Measurements from ENCODE around the gene PSEN2.
"Not testable (repeated sequence)": the region's sequence is repeated elsewhere in the genome, so short reads cannot be mapped to it uniquely, and the experiment has no call there.

PSEN2 gene

GRCh38 chr1:226916497-226916896, 46.1 kb downstream of the PSEN2 start:
- DNase-seq (ENCODE audit: low spot score) = no peak

DNA sequence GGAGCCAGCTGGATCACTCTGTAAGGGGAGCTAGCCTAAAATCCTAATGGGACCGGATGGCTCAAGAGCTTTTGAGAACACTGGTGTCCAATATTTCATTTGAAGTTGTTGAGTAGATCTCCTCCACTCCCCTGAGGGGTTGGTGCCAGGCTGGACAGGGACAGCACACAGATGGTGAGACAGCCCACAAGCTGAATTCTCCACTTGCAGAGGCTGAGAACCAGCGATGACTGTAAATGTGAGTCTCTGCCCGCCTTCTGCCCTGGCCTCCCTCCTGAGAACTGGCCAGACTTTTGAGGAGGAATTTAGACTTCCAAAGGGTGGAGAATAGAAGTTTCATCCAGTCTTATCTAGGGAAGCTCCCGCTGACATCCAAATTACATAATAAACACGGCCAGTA, 49.2 kb downstream of the PSEN2 start:
- DNase-seq (ENCODE audit: low spot score) = no peak

GRCh38 chr1:226919995-226920394, 49.6 kb downstream of the PSEN2 start:
- no peak for DNase-seq (ENCODE audit: low spot score)

DNA sequence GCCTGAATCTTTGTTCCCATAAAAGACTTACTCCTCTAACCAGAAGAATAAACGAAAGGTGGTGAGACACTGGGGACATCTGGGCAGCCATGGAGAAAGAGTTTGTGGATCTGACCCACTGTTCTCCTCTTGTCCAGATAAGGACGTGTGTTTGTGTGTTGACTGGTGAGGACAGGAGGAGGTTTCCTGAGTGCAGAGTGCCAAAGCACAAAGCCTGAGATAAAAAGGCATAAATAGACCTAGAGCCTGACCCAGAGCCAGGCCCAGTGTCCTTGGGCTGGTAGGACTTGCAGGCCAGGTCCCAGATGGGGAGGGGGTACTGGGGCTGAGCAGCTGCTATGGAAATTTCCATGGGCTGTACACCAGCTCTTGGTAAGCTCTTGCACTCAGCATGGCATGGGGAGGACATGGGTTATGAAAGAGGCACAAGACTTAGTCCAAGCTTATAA, 50.1 kb downstream of the PSEN2 start:
- DNase-seq (ENCODE audit: low spot score) = no peak

DNA sequence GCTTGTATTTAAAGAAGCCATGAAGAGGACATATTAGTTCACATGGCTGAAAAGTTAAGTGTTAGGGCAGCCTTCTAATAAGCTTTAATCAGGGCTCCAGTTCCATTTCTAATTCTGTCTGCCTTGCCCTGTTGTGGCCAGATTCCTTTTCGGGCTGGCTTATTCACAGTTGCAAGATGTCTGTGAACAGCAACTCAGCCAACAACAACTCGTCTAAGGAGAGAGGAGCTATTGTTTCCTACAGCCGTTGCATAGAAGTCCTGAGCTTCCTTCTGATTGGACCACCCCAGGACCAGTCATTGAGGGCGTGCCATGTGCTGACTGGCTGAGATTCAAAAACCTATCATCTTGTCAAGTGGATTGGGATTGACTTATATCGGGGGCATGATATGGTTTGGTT, 51.1 kb downstream of the PSEN2 start:
- no peak for DNase-seq (ENCODE audit: low spot score)

GRCh38 chr1:226929260-226930111, 59.1 kb downstream of the PSEN2 start:
- not testable (repeated sequence) for DNase-seq (ENCODE audit: low spot score)

DNA sequence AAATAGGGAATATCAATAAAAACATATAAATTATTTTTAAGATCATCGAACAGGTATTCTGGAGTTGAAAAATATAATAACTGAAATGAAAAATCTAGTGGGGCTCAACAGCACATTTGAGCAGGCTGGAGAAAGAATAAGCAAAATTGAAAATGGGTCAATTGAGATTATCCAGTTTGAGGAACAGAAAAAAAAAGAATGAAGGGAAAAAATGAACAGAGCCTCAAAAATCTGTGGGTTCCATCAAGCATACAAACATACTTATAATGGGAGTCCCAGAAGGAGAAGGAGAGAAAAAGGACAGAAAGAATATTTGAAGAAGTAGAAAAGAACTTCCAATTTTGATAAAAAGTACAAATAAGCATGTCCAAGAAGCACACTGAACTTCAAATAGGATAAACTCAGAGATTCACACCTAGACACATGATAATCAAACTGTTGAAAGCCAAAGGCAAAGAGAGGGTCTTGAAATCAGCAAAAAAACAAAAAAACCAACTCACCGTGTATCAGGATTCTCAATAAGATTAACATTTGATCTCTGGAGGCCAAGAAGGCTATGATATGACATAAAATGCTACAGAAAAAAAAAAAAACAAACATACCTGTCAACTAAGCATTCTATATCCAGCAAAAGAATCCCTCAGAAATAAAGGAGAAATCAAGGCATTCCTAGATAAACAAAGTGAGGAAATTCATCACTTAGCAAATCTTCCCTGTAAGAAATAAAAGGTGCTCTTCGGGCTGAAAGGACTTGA, 64.2 kb downstream of the PSEN2 start:
- no peak for DNase-seq (ENCODE audit: low spot score)

GRCh38 chr1:226937940-226938725, 67.7 kb downstream of the PSEN2 start:
- DNase-seq (ENCODE audit: low spot score) = no peak

DNA sequence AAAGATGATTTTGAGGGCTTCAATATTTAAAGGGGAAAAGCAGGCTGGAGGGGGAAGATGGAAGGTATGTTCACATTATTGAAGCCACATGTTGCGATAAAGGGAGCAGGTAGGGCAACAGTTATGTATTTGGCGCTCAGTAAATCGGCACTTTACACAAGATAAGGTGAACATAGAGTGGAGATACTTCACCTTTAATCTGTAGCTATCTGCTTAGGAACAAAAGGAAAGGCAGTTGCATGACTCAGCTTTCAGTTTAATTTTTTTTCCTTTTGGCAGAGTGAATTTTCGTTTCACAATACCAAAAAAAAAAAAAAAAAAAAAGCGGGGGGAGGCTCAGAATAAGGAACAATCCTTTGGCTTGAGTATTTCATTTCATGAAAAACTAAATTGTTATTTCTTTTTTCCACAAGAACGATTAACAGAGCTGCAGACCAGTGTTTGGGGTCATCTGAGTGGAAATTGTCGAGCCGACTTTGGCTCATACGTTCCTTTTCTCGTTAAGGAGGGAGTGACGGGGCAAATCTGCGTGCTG, 68.6 kb downstream of the PSEN2 start:
- no peak for DNase-seq (ENCODE audit: low spot score)

DNA sequence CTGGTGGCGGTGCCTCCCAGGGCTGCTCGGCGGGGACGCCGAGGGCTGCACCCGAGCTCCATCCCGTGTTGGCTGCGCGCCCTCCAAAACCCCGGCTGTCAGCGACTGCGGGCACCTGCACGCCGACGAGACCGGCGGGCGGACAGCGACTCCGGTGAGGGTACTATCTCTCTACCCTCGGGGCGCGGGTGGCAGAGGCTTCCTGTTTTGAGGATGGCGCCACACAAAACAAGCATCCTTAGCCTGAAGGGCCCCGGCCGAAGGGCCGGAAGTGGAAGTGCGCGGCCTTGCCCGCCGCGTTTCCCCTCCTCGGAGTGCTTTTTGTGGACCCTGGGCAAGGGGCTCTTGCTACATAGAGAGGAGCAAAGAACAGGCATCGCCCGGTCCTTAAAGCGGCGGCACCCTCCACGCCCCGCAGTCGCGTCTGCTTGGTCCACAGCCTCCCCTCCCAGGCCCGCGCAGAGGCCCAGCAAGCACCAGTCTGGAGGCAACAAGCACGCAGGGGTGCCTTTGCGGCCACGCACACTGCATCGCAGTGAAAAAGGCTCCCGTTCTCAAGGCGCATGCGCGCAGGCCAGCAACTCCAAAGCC, 69.1 kb downstream of the PSEN2 start:
- no peak for DNase-seq (ENCODE audit: low spot score)

DNA sequence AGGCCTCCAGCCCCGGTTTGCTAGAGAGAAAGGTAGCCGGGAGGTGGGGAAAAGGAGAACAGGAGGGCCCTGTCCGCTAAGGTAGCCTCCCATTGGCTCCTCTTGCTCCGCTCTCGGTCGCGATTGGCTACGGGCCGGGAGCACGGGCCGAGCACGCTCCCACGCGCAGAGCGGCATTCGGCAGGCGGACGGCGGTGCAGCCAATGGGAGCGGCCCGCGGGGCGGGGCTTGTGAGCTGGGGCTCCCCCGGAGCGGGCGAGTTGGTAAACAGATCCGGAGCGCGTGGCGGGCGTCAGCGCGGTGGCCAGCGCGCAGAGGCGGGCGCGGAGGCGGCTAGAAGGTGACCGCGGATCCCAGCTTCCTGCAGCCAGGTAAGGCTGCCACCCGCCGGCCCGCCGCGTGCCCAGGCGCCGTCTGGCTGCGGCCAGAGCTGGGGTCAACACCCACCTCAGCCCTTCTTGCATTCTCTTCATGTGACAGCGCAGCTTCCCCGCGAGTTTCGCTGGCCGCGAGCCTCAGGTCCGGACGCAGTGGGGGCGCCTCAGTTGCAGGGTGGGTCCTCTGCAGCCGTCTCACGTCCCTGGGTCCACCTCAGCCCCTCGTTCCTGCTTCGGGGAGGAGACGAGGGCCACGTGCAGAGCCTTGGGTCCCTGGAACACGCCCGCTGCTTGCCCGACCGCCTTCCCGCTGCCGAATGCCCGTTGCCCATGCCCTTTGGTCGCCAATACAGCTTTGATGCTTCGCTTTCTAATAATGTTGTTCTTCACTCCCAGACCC, 69.8 kb downstream of the PSEN2 start, which contains the start of gene COQ8A:
Gene COQ8A (plus strand): TSS at position 266 of the 777 bp plus-strand sequence. CDS start 21,092 bp downstream, outside the sequence.
- DNase-seq (ENCODE audit: low spot score) = peak; percentile 99

- DNase-seq (ENCODE audit: low spot score) = no peak
Measured at GRCh38 chr1:226940806-226941067, 70.3 kb downstream of the PSEN2 start.

DNA sequence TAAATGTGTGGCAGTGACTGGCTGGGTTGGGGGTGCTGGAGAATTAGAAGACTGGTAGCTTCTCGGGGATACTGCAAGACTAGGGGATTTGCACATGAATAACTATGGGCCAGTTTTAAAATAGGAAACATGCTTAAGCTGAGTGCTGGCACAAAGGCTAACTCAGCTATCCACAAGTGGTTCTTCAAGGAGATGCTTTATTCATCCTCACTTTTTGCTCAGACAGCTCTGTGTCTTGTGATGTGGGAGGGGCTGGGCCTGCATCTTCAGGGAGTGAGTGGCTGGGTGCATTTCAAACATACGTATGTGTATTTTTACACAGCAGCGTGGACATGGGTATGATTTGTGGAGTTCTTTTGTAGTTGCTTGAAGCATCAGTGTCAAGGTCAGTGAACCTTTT, 72.0 kb downstream of the PSEN2 start:
- no peak for DNase-seq (ENCODE audit: low spot score)

- DNase-seq (ENCODE audit: low spot score) = no peak
Measured at GRCh38 chr1:226943156-226943555, 72.7 kb downstream of the PSEN2 start.

GRCh38 chr1:226943927-226944326, 73.5 kb downstream of the PSEN2 start:
- DNase-seq (ENCODE audit: low spot score) = no peak

DNA sequence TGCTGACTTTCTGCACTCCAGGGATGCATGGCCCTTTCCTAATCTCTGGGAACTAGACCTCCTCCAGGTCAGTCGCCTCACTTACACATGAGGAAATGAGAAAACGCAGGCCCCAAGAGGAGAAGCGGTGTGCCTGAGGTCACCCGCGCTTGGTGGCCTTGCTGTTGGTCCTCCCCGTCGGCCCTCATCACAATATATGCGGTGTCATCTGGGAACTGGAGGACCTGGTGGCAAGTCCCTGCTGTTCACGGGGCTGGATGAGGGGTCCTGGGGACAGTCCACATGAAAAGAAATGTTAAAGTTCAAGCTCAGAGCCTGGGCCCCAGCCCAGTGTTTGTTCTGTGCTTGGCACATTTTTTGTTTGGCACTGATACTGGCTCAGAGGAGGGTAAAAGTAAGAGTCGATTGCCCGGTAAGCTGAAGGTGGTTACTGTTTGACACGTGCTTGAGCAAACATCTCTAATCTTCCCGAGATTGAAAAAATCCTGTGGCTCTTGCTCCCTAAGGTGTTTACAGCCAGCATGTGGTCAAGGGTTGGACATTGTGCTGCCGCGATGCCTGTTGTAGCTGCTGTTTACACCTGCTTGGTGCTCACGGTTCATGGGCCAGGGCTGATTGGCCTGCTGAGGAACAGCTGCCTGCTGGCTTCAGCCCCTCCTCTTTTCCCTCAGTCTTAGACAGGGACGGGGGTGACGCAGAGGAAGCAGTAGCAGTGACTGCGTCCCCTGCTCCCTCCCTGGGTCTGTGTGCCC, 74.9 kb downstream of the PSEN2 start:
- DNase-seq (ENCODE audit: low spot score) = no peak
